ENCODE results near the gene SERPINA1.

Gene SERPINA1

DNA sequence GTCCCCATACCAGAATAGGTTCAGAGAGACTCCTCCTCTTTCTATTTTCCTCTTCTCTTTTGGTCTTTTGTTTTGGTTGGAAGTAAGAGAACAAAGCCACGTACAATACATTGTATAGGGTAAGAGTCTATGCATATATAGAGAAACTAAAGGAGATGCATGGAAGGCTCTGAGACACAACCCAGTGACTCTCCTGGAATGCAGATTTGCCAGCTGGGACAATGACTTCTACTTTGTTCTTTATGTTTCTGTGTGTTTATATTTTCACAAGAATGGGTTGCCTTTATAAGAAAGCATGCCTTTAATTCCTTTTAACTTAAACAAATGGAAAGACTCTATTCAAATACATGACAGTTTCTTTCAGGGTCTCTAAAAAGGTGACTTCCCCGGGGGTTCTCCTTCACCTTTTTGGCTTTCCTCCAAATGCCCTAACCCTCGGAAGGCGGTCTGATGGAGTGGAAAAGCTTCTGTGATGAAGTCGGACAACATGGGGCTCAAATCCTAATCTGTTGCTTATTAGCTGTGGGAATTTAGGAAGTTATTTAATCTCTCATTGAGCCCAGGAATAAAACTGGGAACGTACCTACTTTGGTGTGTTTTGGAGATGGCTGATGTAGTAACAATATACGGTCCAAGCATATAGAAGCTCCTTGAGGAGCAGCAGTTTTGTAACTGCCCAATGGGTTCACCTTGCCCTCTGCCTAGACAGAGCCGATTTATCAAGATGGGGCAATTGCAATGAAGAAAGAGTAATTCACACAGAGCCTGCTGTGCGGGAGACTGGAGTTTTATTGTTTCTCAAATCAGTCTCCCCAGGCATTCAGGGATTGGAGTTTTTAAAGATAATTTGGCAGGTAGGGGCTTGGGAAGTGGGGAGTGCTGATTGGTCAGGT is 9.1 kb upstream of the SERPINA1 start:
- Histone ChIP-seq H3K9me3 (ENCODE audit: control insufficient read depth, insufficient read depth, low read depth, low read length) (no peaks in the 10 kb centered on the region), H3K9ac (ENCODE audit: low read length) (no peak overlapping the region), H3K4me1 (ENCODE audit: control insufficient read depth, insufficient read depth, low read length) (peaks cover 46% of the 10 kb centered on the region), H3K27ac (ENCODE audit: low read depth, low read length) (no peak overlapping the region), H3K27me3 (ENCODE audit: control insufficient read depth, insufficient read depth, low read length) (no peaks in the 10 kb centered on the region), H3K36me3 (ENCODE audit: control insufficient read depth, insufficient read depth, low read length) (no peaks in the 10 kb centered on the region), H3K4me3 (ENCODE audit: low read depth, low read length) (peak overlapping the region; percentile 34)

DNA sequence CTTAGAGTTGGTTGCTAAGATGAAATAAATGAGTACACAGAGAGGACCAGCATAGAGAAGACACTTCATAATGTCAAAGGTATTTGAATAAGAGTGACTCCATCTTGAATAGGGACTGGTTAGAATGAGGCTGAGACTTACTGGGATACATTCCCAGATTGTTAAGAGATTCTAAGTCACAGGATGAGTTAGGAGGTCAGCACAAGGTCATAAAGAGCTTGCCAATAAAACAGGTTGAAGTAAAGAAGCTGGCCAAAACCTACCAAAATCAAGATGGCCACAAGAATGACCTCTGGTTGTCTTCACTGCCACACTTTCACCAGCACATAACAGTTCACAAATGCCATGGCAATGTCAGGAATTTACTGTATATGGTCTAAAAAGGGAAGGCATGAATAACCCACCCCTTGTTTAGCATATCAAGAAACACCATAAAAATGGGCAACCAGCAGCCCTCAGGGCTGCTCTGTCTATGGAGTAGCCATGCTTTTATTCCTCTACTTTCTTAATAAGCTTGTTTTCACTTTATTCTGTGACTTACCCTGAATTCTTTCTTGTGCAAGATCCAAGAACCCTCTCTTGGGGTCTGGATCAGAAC is 8.3 kb upstream of the SERPINA1 start:
- Histone ChIP-seq H3K4me3 (ENCODE audit: low read depth, low read length) (no peak overlapping the region), H3K27ac (ENCODE audit: low read depth, low read length) (no peak overlapping the region), H3K36me3 (ENCODE audit: control insufficient read depth, insufficient read depth, low read length) (no peaks in the 10 kb centered on the region), H3K27me3 (ENCODE audit: control insufficient read depth, insufficient read depth, low read length) (no peaks in the 10 kb centered on the region), H3K9ac (ENCODE audit: low read length) (peak overlapping the region; percentile 1), H3K9me3 (ENCODE audit: control insufficient read depth, insufficient read depth, low read depth, low read length) (no peaks in the 10 kb centered on the region), H3K4me1 (ENCODE audit: control insufficient read depth, insufficient read depth, low read length) (peaks cover 46% of the 10 kb centered on the region)

DNA sequence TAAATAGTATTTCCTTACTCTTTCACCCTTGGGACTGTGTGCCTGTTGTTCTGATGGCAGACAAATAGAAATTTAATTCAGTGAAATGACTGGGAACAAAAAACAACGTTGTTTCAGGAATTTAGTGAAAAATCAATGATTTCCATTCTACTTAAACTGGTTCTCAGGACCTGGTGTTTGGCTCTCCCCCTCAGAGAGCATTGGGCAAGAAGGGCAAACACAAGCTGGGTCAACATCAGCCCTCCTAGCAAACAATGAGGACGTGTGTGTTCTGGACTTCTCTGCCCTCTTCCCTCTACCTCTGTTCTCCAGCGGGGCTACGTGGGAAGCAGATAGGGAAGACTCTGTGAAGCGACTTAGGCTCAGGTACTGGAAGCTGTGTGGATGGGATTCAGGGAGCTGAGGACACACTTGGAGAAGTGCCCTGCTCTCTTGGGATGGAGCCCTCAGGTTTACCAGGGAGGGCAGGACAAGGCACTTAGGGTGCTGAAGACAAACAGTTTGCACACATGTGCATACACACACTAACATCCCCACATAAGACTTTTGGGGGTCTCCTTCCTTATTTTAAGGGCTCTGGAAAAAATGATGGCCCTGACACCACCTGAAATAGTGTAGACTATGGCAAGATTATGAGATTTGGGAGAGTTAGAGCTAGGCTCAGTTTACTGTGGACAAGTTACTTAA is 7.6 kb upstream of the SERPINA1 start:
- H3K4me1 ChIP-seq (ENCODE audit: control insufficient read depth, insufficient read depth, low read length): peaks cover 46% of the 10 kb centered on the region
- no peak overlapping the region for H3K4me3 ChIP-seq (ENCODE audit: low read depth, low read length)
- no peaks in the 10 kb centered on the region for H3K36me3 ChIP-seq (ENCODE audit: control insufficient read depth, insufficient read depth, low read length)
- no peak overlapping the region for H3K27ac ChIP-seq (ENCODE audit: low read depth, low read length)
- no peak overlapping the region for H3K9ac ChIP-seq (ENCODE audit: low read length)
- H3K27me3 ChIP-seq (ENCODE audit: control insufficient read depth, insufficient read depth, low read length): no peaks in the 10 kb centered on the region
- H3K9me3 ChIP-seq (ENCODE audit: control insufficient read depth, insufficient read depth, low read depth, low read length): no peaks in the 10 kb centered on the region

DNA sequence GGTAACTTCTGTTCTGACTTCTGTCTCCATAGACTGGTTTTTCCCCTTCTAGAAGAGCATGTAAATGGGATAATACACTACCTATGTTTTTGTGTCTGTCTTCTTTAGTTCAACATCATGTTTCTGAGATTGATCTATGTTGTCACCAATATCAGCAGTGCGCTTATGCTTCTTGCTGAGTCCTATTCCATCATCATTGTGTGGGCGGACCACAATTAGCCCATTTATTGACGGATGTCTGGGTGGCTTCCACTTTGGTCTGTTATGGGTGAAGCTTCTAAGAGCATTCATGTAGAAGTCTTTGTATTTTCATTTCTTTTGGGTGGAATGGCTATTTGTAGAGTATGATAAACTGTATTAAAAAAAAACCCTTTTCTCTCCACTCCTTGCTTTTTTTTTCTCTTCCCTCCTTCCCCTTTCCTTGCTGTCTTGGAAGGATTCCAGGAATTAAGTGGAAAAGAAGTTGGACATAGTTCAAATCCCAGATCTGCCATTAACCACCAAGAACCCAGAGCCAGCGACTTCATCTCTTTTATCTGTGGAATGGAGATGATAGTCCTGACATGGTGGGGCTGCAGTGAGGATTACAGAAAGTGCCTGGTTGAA is 7.0 kb upstream of the SERPINA1 start:
- H3K36me3 ChIP-seq (ENCODE audit: control insufficient read depth, insufficient read depth, low read length): no peaks in the 10 kb centered on the region
- H3K9ac ChIP-seq (ENCODE audit: low read length): no peak overlapping the region
- no peak overlapping the region for H3K4me3 ChIP-seq (ENCODE audit: low read depth, low read length)
- no peak overlapping the region for H3K27ac ChIP-seq (ENCODE audit: low read depth, low read length)
- no peaks in the 10 kb centered on the region for H3K27me3 ChIP-seq (ENCODE audit: control insufficient read depth, insufficient read depth, low read length)
- H3K9me3 ChIP-seq (ENCODE audit: control insufficient read depth, insufficient read depth, low read depth, low read length): no peaks in the 10 kb centered on the region
- peaks cover 48% of the 10 kb centered on the region for H3K4me1 ChIP-seq (ENCODE audit: control insufficient read depth, insufficient read depth, low read length)

DNA sequence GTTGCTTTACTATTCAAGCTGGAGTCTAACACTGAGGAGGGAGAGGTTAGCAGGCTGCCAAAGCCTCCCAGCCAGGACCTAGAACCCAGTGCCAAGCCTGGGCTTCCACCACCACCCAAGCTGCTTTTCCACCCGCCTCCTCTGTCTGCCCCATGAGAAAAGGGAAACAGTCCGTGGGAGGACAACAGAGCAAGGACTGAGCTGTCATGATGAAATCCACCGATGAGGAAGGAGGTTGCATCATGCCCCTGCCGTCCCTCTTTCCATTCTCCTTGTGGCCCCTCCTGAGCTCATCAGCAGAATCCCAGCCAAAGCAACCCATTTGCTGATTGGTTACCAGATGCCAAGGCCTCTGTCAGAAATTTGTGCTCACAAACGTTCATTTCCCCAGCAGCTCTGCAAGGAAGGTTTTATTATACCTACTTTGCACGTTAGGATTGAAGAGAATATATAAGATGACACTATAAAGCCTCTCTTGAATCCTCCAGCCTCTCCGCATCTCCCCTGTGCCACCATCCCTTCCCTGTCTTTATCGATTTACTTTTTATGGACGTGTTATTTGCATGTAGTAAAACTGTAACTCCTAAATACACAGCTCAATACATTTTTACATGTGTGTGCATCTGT is 6.3 kb upstream of the SERPINA1 start:
- Histone ChIP-seq H3K9ac (ENCODE audit: low read length) (no peak overlapping the region), H3K4me1 (ENCODE audit: control insufficient read depth, insufficient read depth, low read length) (peaks cover 42% of the 10 kb centered on the region), H3K27me3 (ENCODE audit: control insufficient read depth, insufficient read depth, low read length) (no peaks in the 10 kb centered on the region), H3K27ac (ENCODE audit: low read depth, low read length) (no peak overlapping the region), H3K4me3 (ENCODE audit: low read depth, low read length) (no peak overlapping the region), H3K36me3 (ENCODE audit: control insufficient read depth, insufficient read depth, low read length) (no peaks in the 10 kb centered on the region), H3K9me3 (ENCODE audit: control insufficient read depth, insufficient read depth, low read depth, low read length) (no peaks in the 10 kb centered on the region)

DNA sequence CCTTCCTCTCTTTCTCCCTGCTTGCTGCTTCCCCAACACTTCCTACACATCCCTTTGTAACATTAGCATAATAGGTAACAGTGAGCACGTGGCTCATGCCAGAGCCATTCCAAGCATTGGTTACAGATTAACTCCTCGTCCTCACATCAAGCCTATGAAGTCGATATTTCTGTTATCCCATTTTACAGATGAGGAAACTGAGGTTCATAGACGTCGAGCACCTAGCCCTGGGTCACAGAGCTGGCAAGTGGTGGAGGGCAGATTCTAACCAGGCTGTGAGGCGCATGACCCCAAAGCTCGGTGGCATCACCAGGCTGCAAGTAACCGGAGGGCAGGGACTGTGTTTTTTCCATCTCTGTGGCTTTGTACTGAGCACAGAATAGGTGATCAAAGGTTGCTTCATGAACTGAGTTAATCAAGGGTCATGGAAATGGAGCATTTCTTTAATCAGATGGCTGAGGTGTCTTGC is 5.7 kb upstream of the SERPINA1 start:
- Histone ChIP-seq H3K27ac (ENCODE audit: low read depth, low read length) (no peak overlapping the region), H3K27me3 (ENCODE audit: control insufficient read depth, insufficient read depth, low read length) (no peaks in the 10 kb centered on the region), H3K9me3 (ENCODE audit: control insufficient read depth, insufficient read depth, low read depth, low read length) (no peaks in the 10 kb centered on the region), H3K9ac (ENCODE audit: low read length) (no peak overlapping the region), H3K4me3 (ENCODE audit: low read depth, low read length) (no peak overlapping the region), H3K4me1 (ENCODE audit: control insufficient read depth, insufficient read depth, low read length) (peaks cover 37% of the 10 kb centered on the region), H3K36me3 (ENCODE audit: control insufficient read depth, insufficient read depth, low read length) (no peaks in the 10 kb centered on the region)

DNA sequence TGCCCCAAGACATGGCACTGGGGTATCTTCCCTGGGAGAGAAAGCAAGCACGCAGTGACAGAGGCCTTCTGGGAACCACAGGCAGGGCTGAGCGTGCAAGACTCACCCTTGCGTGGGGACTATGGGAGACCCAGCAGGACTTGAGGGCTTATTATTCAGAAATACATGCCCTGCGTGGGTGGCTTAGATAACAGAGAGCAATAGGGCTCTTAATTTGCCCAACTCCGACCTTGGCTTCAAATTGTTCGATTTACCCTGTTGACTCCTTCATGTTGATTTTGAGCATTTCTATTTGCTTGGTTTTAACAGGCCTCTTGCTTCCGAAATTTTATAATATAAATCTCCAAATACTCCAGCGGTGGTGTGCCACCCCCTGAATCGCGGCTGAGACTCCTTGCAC is 5.1 kb upstream of the SERPINA1 start:
- H3K27ac ChIP-seq (ENCODE audit: low read depth, low read length): no peak overlapping the region
- H3K9me3 ChIP-seq (ENCODE audit: control insufficient read depth, insufficient read depth, low read depth, low read length): no peaks in the 10 kb centered on the region

DNA sequence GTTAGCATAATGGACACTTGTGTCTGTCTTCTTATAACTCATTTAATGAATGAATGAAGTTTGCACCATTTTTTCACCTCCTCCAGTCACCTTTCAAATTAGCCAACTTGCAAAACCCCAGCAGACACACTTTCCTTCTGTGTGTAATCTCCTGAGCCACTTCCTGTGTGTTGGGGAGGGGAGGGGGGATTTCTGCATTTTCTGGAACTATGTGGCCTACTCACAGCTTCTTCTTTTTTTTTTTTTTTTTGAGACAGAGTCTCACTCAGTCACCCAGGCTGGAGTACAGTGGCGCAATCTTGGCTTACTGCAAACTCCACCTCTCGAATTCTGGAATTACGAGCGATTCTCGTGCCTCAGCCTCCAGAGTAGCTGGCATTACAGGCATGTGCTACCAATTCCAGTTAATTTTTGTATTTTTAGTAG is 4.1 kb upstream of the SERPINA1 start:
- H3K4me1 ChIP-seq (ENCODE audit: control insufficient read depth, insufficient read depth, low read length): peaks cover 22% of the 10 kb centered on the region; the same call in 1 of the 2 replicates
- no peak overlapping the region for H3K27ac ChIP-seq (ENCODE audit: low read depth, low read length)
- H3K27me3 ChIP-seq (ENCODE audit: control insufficient read depth, insufficient read depth, low read length): no peaks in the 10 kb centered on the region
- H3K9me3 ChIP-seq (ENCODE audit: control insufficient read depth, insufficient read depth, low read depth, low read length): no peaks in the 10 kb centered on the region
- no peaks in the 10 kb centered on the region for H3K36me3 ChIP-seq (ENCODE audit: control insufficient read depth, insufficient read depth, low read length)
- no peak overlapping the region for H3K4me3 ChIP-seq (ENCODE audit: low read depth, low read length)
- H3K9ac ChIP-seq (ENCODE audit: low read length): no peak overlapping the region

More for the DNA sequence above, 5.1 kb upstream of the SERPINA1 start:
- Histone ChIP-seq H3K9ac (ENCODE audit: low read length) (no peak overlapping the region), H3K36me3 (ENCODE audit: control insufficient read depth, insufficient read depth, low read length) (no peaks in the 10 kb centered on the region), H3K4me3 (ENCODE audit: low read depth, low read length) (no peak overlapping the region), H3K27me3 (ENCODE audit: control insufficient read depth, insufficient read depth, low read length) (no peaks in the 10 kb centered on the region), H3K4me1 (ENCODE audit: control insufficient read depth, insufficient read depth, low read length) (peaks cover 31% of the 10 kb centered on the region)

DNA sequence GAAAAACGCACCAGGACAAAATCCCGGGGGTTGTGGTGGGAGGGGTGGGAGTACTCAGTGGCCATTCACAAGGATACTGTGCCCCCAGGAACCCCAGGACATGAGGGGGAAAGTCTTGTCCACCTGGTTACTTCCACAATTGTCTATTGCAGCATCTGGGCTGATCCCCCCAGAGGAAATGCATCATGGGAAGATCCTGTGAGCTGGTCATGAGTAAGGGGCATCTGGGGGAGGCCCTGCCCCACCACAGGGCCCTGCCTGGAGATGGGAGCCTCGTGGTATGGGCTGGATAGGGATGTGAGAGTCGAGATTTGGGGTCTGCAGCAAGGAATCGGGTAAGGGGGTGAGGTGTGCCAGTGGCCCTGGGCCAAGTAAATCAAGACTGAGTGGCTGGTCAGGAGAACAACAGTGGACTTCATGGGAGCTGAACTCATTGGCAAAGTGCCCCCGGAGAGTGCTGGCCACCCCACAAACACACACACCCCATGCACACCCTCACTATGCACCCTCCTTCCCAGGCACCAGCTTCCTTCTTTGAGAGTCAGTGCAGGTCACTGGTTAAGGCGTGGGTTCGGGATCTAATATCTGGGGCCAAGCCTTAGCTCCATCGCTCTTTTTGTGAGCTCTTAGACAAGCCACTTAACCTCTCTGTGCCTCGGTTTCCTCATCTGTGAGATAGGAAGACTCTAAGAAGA is 3.0 kb upstream of the SERPINA1 start:
- no peaks in the 10 kb centered on the region for H3K36me3 ChIP-seq (ENCODE audit: control insufficient read depth, insufficient read depth, low read length)
- no peak overlapping the region for H3K27ac ChIP-seq (ENCODE audit: low read depth, low read length)
- H3K9me3 ChIP-seq (ENCODE audit: control insufficient read depth, insufficient read depth, low read depth, low read length): no peaks in the 10 kb centered on the region
- H3K4me3 ChIP-seq (ENCODE audit: low read depth, low read length): no peak overlapping the region
- peaks cover 11% of the 10 kb centered on the region; the same call in 1 of the 2 replicates for H3K4me1 ChIP-seq (ENCODE audit: control insufficient read depth, insufficient read depth, low read length)
- no peak overlapping the region for H3K9ac ChIP-seq (ENCODE audit: low read length)
- no peaks in the 10 kb centered on the region for H3K27me3 ChIP-seq (ENCODE audit: control insufficient read depth, insufficient read depth, low read length)

Measured in HUES6 (cell line).